Adrenal gland (tissue), 5 donors: Measurements from ENCODE around the gene UBE2L3.

Experiments
- POLR2A ChIP-seq, 2 donors: fragments of 450-650 bp; IDR thresholded peaks; one replicate each; pipeline ENCODE4 v1.6.1; 2017; ENCODE audit warnings: antibody characterized with exemption in 2 of 2, mild to moderate bottlenecking in 2 of 2, moderate library complexity in 1 of 2
- TF ChIP-seq, protein P1 (sequence below), 6 experiments: fragments of 450-650 bp in 4 of 6; fragments of 200-600 bp in 2 of 6; sonication (generic) in 1 of 6; IDR thresholded peaks; 1 replicate in 5 of 6; 2 replicates in 1 of 6; pipeline versions ENCODE4 v1.5.1 to v1.8.0; 2016 to 2021; ENCODE audit warnings: antibody characterized with exemption in 6 of 6, mild to moderate bottlenecking in 2 of 6, moderate library complexity in 1 of 6
- donor health status: DM: no; HTN: no; CAD: no.

DNA sequence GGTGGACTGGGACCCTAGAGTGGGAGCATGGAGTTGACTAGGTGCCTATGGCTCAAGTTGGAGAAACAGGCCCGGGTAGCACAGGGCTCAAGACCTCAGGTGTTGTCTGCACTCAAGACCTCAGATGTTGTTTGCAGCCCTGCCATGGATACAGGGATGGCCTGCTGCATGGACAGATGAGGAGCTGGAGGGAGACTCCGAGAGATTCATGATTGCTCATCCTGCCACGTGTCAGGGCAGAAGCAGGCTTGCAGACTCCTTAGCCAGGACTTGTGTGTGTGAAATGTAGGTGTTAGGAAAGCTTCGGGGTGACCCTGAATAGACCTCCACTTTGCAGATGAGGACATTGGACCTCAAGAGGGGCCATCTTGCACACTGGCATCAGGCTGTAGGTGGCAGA, 66.0 kb downstream of the UBE2L3 start:
- TF ChIP-seq, protein P1, sequence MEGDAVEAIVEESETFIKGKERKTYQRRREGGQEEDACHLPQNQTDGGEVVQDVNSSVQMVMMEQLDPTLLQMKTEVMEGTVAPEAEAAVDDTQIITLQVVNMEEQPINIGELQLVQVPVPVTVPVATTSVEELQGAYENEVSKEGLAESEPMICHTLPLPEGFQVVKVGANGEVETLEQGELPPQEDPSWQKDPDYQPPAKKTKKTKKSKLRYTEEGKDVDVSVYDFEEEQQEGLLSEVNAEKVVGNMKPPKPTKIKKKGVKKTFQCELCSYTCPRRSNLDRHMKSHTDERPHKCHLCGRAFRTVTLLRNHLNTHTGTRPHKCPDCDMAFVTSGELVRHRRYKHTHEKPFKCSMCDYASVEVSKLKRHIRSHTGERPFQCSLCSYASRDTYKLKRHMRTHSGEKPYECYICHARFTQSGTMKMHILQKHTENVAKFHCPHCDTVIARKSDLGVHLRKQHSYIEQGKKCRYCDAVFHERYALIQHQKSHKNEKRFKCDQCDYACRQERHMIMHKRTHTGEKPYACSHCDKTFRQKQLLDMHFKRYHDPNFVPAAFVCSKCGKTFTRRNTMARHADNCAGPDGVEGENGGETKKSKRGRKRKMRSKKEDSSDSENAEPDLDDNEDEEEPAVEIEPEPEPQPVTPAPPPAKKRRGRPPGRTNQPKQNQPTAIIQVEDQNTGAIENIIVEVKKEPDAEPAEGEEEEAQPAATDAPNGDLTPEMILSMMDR (IDR thresholded peaks at IDR 0.05) = no peak
- no peak for TF ChIP-seq POLR2A (IDR thresholded peaks at IDR 0.05)
